IMR-90 (cell line): ENCODE data around the gene OLFM3. TPM values are rescaled to one million over a fixed set of nuclear protein-coding genes. Genes with fewer than 3 reads are reported as not detected.

Experiments
- ATAC-seq: fragments of 200-7000 bp; cut with Tn5 transposase; 2 replicates; pipeline ENCODE4 v1.9.1; 2020; ENCODE audit warnings: low read depth, mild to moderate bottlenecking, moderate library complexity
- BruUV-seq: library from RNA; stranded (reverse); fragments of 400-500 nt; replicated peaks from 2 replicates; lab custom pipeline; 2021; lab: Mats Ljungman, UMichigan
- CTCF ChIA-PET: fragments of 300-600 bp; formaldehyde crosslinking; extraction: SDS; loops from one replicate; lab custom pipeline; 2021; ENCODE audit warnings: antibody characterized with exemption; lab: Yijun Ruan, JAX
- POLR2A ChIA-PET: fragments of 300-600 bp; sonication (Branson Sonifier 250); formaldehyde crosslinking; loops from one replicate; lab custom pipeline; 2022; ENCODE audit warnings: antibody characterized with exemption; ENCODE audit not compliant: unreplicated experiment; lab: Charles Lee
- DNase-seq: peaks from one replicate; pipeline ENCODE4 v3.0.0; 2013
- H2AFZ ChIP-seq: replicated peaks from 2 replicates; pipeline ENCODE3; 2013; ENCODE audit warnings: low read length, mild to moderate bottlenecking; ENCODE audit not compliant: poor library complexity
- H2AK5ac ChIP-seq: 2 replicates; pipeline ENCODE4 v1.6.1; 2013; ENCODE audit warnings: low read depth, low read length, inconsistent platforms
- H2AK9ac ChIP-seq: replicated peaks from 2 replicates; pipeline ENCODE3; 2013; ENCODE audit warnings: mild to moderate bottlenecking, low read depth, low read length, moderate library complexity; ENCODE audit not compliant: poor library complexity
- H2BK120ac ChIP-seq: 2 replicates; pipeline ENCODE4 v1.6.1; 2013; ENCODE audit warnings: low read depth, low read length, inconsistent platforms
- H2BK15ac ChIP-seq: 3 replicates; pipeline ENCODE4 v1.6.1; 2013; ENCODE audit warnings: low read depth, low read length, inconsistent platforms
- H2BK20ac ChIP-seq: 2 replicates; pipeline ENCODE4 v1.6.1; 2013; ENCODE audit warnings: low read depth, mild to moderate bottlenecking, inconsistent platforms, low read length, moderate library complexity
- H2BK5ac ChIP-seq: 2 replicates; pipeline ENCODE4 v1.6.1; 2013; ENCODE audit warnings: mild to moderate bottlenecking, low read depth, low read length, inconsistent platforms; ENCODE audit not compliant: poor library complexity, severe bottlenecking
- H3K14ac ChIP-seq: replicated peaks from 2 replicates; pipeline ENCODE4 v1.6.1; 2013; ENCODE audit warnings: low read depth, low read length, inconsistent platforms
- H3K18ac ChIP-seq: 2 replicates; pipeline ENCODE4 v1.6.1; 2013; ENCODE audit warnings: low read depth, low read length, control low read depth
- H3K23ac ChIP-seq: 2 replicates; pipeline ENCODE4 v1.6.1; 2013; ENCODE audit warnings: low read depth, low read length, inconsistent platforms
- H3K27ac ChIP-seq: 2 replicates; pipeline ENCODE4 v1.5.1; 2013; ENCODE audit warnings: mild to moderate bottlenecking, control low read depth, low read length; ENCODE audit not compliant: insufficient read depth
- H3K27me3 ChIP-seq: 2 replicates; pipeline ENCODE4 v1.6.1; 2013; ENCODE audit warnings: low read length; ENCODE audit not compliant: control insufficient read depth, insufficient read depth
- H3K36me3 ChIP-seq: 2 replicates; pipeline ENCODE4 v1.6.1; 2013; ENCODE audit warnings: low read length, mixed read lengths; ENCODE audit not compliant: control insufficient read depth, insufficient read depth
- H3K4ac ChIP-seq: 2 replicates; pipeline ENCODE4 v1.6.1; 2013; ENCODE audit warnings: low read depth, low read length, inconsistent platforms
- H3K4me1 ChIP-seq: 2 replicates; pipeline ENCODE4 v1.6.1; 2013; ENCODE audit warnings: low read length, mixed read lengths; ENCODE audit not compliant: control insufficient read depth, insufficient read depth
- H3K4me2 ChIP-seq: 2 replicates; pipeline ENCODE4 v1.6.1; 2013; ENCODE audit warnings: low read depth, mild to moderate bottlenecking, control low read depth, low read length, moderate library complexity
- H3K4me3 ChIP-seq: 2 replicates; pipeline ENCODE4 v1.5.1; 2013; ENCODE audit warnings: low read depth, mild to moderate bottlenecking, control low read depth, low read length, moderate library complexity; ENCODE audit not compliant: insufficient read depth
- H3K56ac ChIP-seq: 2 replicates; pipeline ENCODE4 v1.6.1; 2013; ENCODE audit warnings: low read length, inconsistent platforms; ENCODE audit not compliant: insufficient read depth; ENCODE audit errors: extremely low read depth
- H3K79me1 ChIP-seq, 2 experiments: 2 replicates each; pipeline ENCODE4 v1.6.1; 2013; ENCODE audit warnings: low read length in 2 of 2, inconsistent platforms in 1 of 2, low read depth in 1 of 2
- H3K9ac ChIP-seq: 2 replicates; pipeline ENCODE4 v1.6.1; 2013; ENCODE audit warnings: low read depth, low read length, control low read depth
- H3K9me1 ChIP-seq: 2 replicates; pipeline ENCODE4 v1.6.1; 2013; ENCODE audit warnings: low read length, inconsistent platforms; ENCODE audit not compliant: insufficient read depth
- H3K9me3 ChIP-seq: 2 replicates; pipeline ENCODE4 v1.6.1; 2013; ENCODE audit warnings: low read length; ENCODE audit not compliant: control insufficient read depth, insufficient read depth
- H4K20me1 ChIP-seq: 2 replicates; pipeline ENCODE4 v1.6.1; 2013; ENCODE audit warnings: low read length, inconsistent platforms; ENCODE audit not compliant: insufficient read depth
- H4K5ac ChIP-seq: 2 replicates; pipeline ENCODE4 v1.6.1; 2013; ENCODE audit warnings: mild to moderate bottlenecking, low read depth, low read length, control low read depth
- H4K8ac ChIP-seq, 2 experiments: 2 replicates each; pipeline ENCODE4 v1.6.1; 2013; ENCODE audit warnings: low read depth in 2 of 2, low read length in 2 of 2, control low read depth in 1 of 2, inconsistent platforms in 1 of 2
- H4K91ac ChIP-seq: 2 replicates; pipeline ENCODE4 v1.6.1; 2013; ENCODE audit warnings: low read depth, low read length, inconsistent platforms; ENCODE audit not compliant: insufficient read depth
- MAFK ChIP-seq: IDR thresholded peaks from 2 replicates; pipeline ENCODE4 v1.6.1; 2012; ENCODE audit warnings: low read depth, low read length, improper control_type of control experiment
- MAZ ChIP-seq: IDR thresholded peaks from 2 replicates; pipeline ENCODE4 v1.6.1; 2012; ENCODE audit warnings: low read depth, mild to moderate bottlenecking, low read length, improper control_type of control experiment, moderate library complexity, borderline replicate concordance
- dilution Hi-C: fragments of 300-500 bp; cut with HindIII; formaldehyde crosslinking; loops from one replicate; pipeline ENCODE4 v1.14.3; 2018; ENCODE audit warnings: low sequenced_read_pairs; ENCODE audit not compliant: unreplicated experiment
- in situ Hi-C: fragments of 300-500 bp; cut with MboI; formaldehyde crosslinking; loops from 3 replicates; pipeline ENCODE4 v1.14.3; 2019; ENCODE audit warnings: low sequenced_read_pairs, inconsistent platforms, mixed read lengths
- intact Hi-C: fragments of 100-400 bp; cut with micrococcal nuclease; formaldehyde crosslinking; loops from 2 replicates; pipeline ENCODE4 v1.10.0; 2022
- polyA plus RNA-seq, 3 experiments: library from polyadenylated mRNA; depleted of rRNA; stranded (reverse); fragments of >200 nt; gene quantifications; 2 replicates each; pipeline ENCODE4 v1.2.3, GENCODE V29; 2012; ENCODE audit warnings: low replicate concordance in 1 of 3
- total RNA-seq: library from RNA; depleted of rRNA; stranded (reverse); fragments of >200 nt; gene quantifications from 2 replicates; pipeline ENCODE4 v1.2.3, GENCODE V29; 2012

Gene OLFM3
- total and polyA plus RNA-seq, 2 of the 4 experiments (the other 2 are of a cell fraction), result not detected

DNA sequence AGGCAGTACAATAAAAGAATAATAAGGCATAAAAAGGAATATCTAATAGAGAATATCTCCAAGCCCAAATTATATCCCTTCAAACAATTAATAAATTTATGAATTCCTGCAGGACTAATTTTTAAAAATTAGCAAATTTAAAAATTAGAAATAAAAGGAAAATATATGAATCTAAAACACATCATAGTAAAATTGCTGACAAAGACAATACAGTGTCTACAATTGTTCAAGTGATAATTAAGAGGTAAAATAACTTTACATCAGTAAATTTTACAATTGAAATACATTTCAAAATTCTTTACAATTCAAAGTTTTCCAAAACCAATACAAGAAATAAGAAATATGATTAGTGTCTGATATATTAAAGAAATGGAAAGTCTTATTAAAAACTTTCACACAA, 22.8 kb upstream of the OLFM3 start:
- Histone ChIP-seq H2BK120ac (no peak overlapping the region), H3K18ac (no peak overlapping the region), H3K4me3 (no peak overlapping the region), H2AK5ac (no peak overlapping the region), H3K9me3 (no peaks in the 10 kb centered on the region), H4K8ac (no peak overlapping the region), H3K79me1 (no peaks in the 10 kb centered on the region), H3K4me1 (no peaks in the 10 kb centered on the region), H2BK5ac (no peak overlapping the region), H2AK9ac (no peak overlapping the region), H3K56ac (no peak overlapping the region), H4K20me1 (no peaks in the 10 kb centered on the region), H2BK15ac (no peak overlapping the region), H4K5ac (no peak overlapping the region), H3K27me3 (no peaks in the 10 kb centered on the region), H3K27ac (no peak overlapping the region), H2AFZ (no peak overlapping the region), H4K91ac (no peak overlapping the region), H2BK20ac (no peak overlapping the region), H3K23ac (no peak overlapping the region), H3K9ac (no peak overlapping the region), H3K9me1 (no peaks in the 10 kb centered on the region), H3K36me3 (no peaks in the 10 kb centered on the region), H3K14ac (no peak overlapping the region), H3K4me2 (no peak overlapping the region), H3K4ac (no peak overlapping the region)
- in situ Hi-C loops, result no loop called here
- TF ChIP-seq MAFK (peak; percentile 71), MAZ (no peak)
- intact Hi-C loops, result no loop called here
- dilution Hi-C loops, result no loop called here
- ChIA-PET POLR2A (no interaction called here), CTCF (no interaction called here)
- BruUV-seq, result no TSS peak
- ATAC-seq (no peak), DNase-seq (no peak)
